HG03432 (cell line): ENCODE measurements around the gene CDK15.
"Not testable (repeated sequence)": the region's sequence is repeated elsewhere in the genome, so short reads cannot be mapped to it uniquely, and the experiment has no call there.

Experiments
- ATAC-seq: cut with Tn5 transposase; IDR thresholded peaks from one replicate; pipeline ENCODE4 v1.9.1; 2021; ENCODE audit warnings: mild to moderate bottlenecking, moderate library complexity; ENCODE audit not compliant: unreplicated experiment

The CDK15 gene

GRCh38 chr2:201827621-201828020, 21.3 kb downstream of the CDK15 start:
- ATAC-seq, result no peak

- no peak for ATAC-seq
These were observed 21.9 kb downstream of the CDK15 start for GRCh38 chr2:201828220-201828619.

- ATAC-seq, result no peak
These were observed 24.3 kb downstream of the CDK15 start for GRCh38 chr2:201830666-201831065.

GRCh38 chr2:201831469-201831868, 25.1 kb downstream of the CDK15 start:
- no peak for ATAC-seq

- no peak for ATAC-seq
These were observed 27.4 kb downstream of the CDK15 start for GRCh38 chr2:201833781-201834180.

GRCh38 chr2:201835066-201835465, 28.7 kb downstream of the CDK15 start:
- no peak for ATAC-seq

- no peak for ATAC-seq
These were observed 31.1 kb downstream of the CDK15 start for GRCh38 chr2:201837391-201837790.

GRCh38 chr2:201837824-201838431, 31.6 kb downstream of the CDK15 start:
- no peak for ATAC-seq

- no peak for ATAC-seq
These were observed 33.4 kb downstream of the CDK15 start for GRCh38 chr2:201839727-201840126.

GRCh38 chr2:201840726-201841125, 34.4 kb downstream of the CDK15 start:
- no peak for ATAC-seq

GRCh38 chr2:201842131-201842860, 36.0 kb downstream of the CDK15 start:
- ATAC-seq, result no peak

GRCh38 chr2:201844922-201845321, 38.6 kb downstream of the CDK15 start:
- ATAC-seq, result not testable (repeated sequence)

GRCh38 chr2:201847481-201847880, 41.1 kb downstream of the CDK15 start:
- no peak for ATAC-seq

- no peak for ATAC-seq
These were observed 46.1 kb downstream of the CDK15 start for GRCh38 chr2:201852462-201852861.

GRCh38 chr2:201852878-201853415, 46.6 kb downstream of the CDK15 start:
- no peak for ATAC-seq

- no peak for ATAC-seq
These were observed 48.0 kb downstream of the CDK15 start for GRCh38 chr2:201854221-201854801.

- no peak for ATAC-seq
These were observed 48.5 kb downstream of the CDK15 start for GRCh38 chr2:201854841-201855240.

GRCh38 chr2:201855356-201855755, 49.0 kb downstream of the CDK15 start:
- ATAC-seq, result no peak

GRCh38 chr2:201857326-201857725, 51.0 kb downstream of the CDK15 start:
- ATAC-seq, result no peak

- ATAC-seq, result no peak
These were observed 52.2 kb downstream of the CDK15 start for GRCh38 chr2:201858281-201859184.

GRCh38 chr2:201859949-201860348, 53.6 kb downstream of the CDK15 start:
- no peak for ATAC-seq
